H9 (cell line): ENCODE measurements around the gene BRF1. TPM values are rescaled to one million over a fixed set of nuclear protein-coding genes. Genes with fewer than 3 reads are reported as not detected.

Experiments used
- DNase-seq: peaks from one replicate; pipeline ENCODE4 v3.0.0-alpha.2; 2017
- H2AFZ ChIP-seq: one replicate; pipeline ENCODE4 v1.6.1; 2013; ENCODE audit warnings: mild to moderate bottlenecking, low read length, control low read depth, moderate library complexity
- H2AK5ac ChIP-seq: 2 replicates; pipeline ENCODE4 v1.6.1; 2013; ENCODE audit warnings: low read length, control low read depth, mixed read lengths; ENCODE audit not compliant: insufficient read length
- H2BK120ac ChIP-seq: one replicate; pipeline ENCODE4 v1.6.1; 2013; ENCODE audit warnings: low read depth, mild to moderate bottlenecking, low read length, control low read depth, inconsistent platforms; ENCODE audit not compliant: poor library complexity, severe bottlenecking
- H2BK12ac ChIP-seq: 2 replicates; pipeline ENCODE4 v1.6.1; 2013; ENCODE audit warnings: low read length, control low read depth, mixed read lengths, low read depth; ENCODE audit not compliant: insufficient read length
- H2BK15ac ChIP-seq: 2 replicates; pipeline ENCODE4 v1.6.1; 2013; ENCODE audit warnings: low read depth, low read length, control low read depth
- H2BK20ac ChIP-seq: one replicate; pipeline ENCODE4 v1.6.1; 2013; ENCODE audit warnings: low read depth, mild to moderate bottlenecking, low read length, control low read depth, inconsistent platforms; ENCODE audit not compliant: poor library complexity, severe bottlenecking
- H2BK5ac ChIP-seq: 2 replicates; pipeline ENCODE4 v1.6.1; 2013; ENCODE audit warnings: low read length, control low read depth, mixed read lengths; ENCODE audit not compliant: insufficient read length
- H3K14ac ChIP-seq: 2 replicates; pipeline ENCODE4 v1.6.1; 2013; ENCODE audit warnings: low read length, control low read depth; ENCODE audit not compliant: insufficient read depth
- H3K18ac ChIP-seq: 2 replicates; pipeline ENCODE4 v1.6.1; 2013; ENCODE audit warnings: low read depth, mild to moderate bottlenecking, mixed read lengths, low read length, control low read depth; ENCODE audit not compliant: insufficient read length
- H3K23ac ChIP-seq: 2 replicates; pipeline ENCODE4 v1.6.1; 2013; ENCODE audit warnings: low read length, control low read depth, mixed read lengths, low read depth; ENCODE audit not compliant: insufficient read length
- H3K23me2 ChIP-seq: 2 replicates; pipeline ENCODE4 v1.6.1; 2013; ENCODE audit warnings: low read depth, mild to moderate bottlenecking, mixed read lengths, low read length, control low read depth; ENCODE audit not compliant: insufficient read length, poor library complexity, severe bottlenecking
- H3K27ac ChIP-seq: 2 replicates; pipeline ENCODE4 v1.5.1; 2013; ENCODE audit warnings: low read length, control low read depth, mixed read lengths, low read depth; ENCODE audit not compliant: insufficient read length
- H3K27me3 ChIP-seq: 2 replicates; pipeline ENCODE4 v1.6.1; 2013; ENCODE audit warnings: low read length, control low read depth, inconsistent platforms; ENCODE audit not compliant: insufficient read depth
- H3K4ac ChIP-seq: 2 replicates; pipeline ENCODE4 v1.6.1; 2013; ENCODE audit warnings: low read depth, mild to moderate bottlenecking, control low read depth, inconsistent platforms, low read length, moderate library complexity
- H3K4me1 ChIP-seq: 2 replicates; pipeline ENCODE4 v1.6.1; 2013; ENCODE audit warnings: low read length, control low read depth, inconsistent platforms; ENCODE audit not compliant: insufficient read depth
- H3K4me2 ChIP-seq: 2 replicates; pipeline ENCODE4 v1.6.1; 2013; ENCODE audit warnings: low read length, control low read depth, mixed read lengths; ENCODE audit not compliant: insufficient read length, insufficient read depth
- H3K56ac ChIP-seq: 2 replicates; pipeline ENCODE4 v1.6.1; 2013; ENCODE audit warnings: low read depth, mild to moderate bottlenecking, mixed read lengths, low read length, control low read depth; ENCODE audit not compliant: insufficient read length
- H3K79me1 ChIP-seq: 2 replicates; pipeline ENCODE4 v1.6.1; 2013; ENCODE audit warnings: low read depth, mild to moderate bottlenecking, moderate library complexity, low read length, control low read depth, inconsistent platforms; ENCODE audit not compliant: insufficient read depth, poor library complexity, severe bottlenecking
- H3K79me2 ChIP-seq: 2 replicates; pipeline ENCODE4 v1.6.1; 2013; ENCODE audit warnings: low read length, control low read depth, inconsistent platforms; ENCODE audit not compliant: insufficient read depth
- H3K9ac ChIP-seq: 2 replicates; pipeline ENCODE4 v1.6.1; 2013; ENCODE audit warnings: low read length, control low read depth, mixed read lengths; ENCODE audit not compliant: insufficient read length; ENCODE audit errors: extremely low read depth
- H3K9me3 ChIP-seq: one replicate; pipeline ENCODE4 v1.6.1; 2013; ENCODE audit warnings: low read depth, low read length, inconsistent platforms; ENCODE audit not compliant: control insufficient read depth
- H3T11ph ChIP-seq: one replicate; pipeline ENCODE4 v1.6.1; 2013; ENCODE audit warnings: mild to moderate bottlenecking, low read length, control low read depth, inconsistent platforms
- H4K20me1 ChIP-seq: one replicate; pipeline ENCODE4 v1.6.1; 2013; ENCODE audit not compliant: control insufficient read depth, insufficient read length, insufficient read depth
- H4K5ac ChIP-seq: 2 replicates; pipeline ENCODE4 v1.6.1; 2013; ENCODE audit warnings: low read depth, mild to moderate bottlenecking, mixed read lengths, low read length, control low read depth; ENCODE audit not compliant: insufficient read length
- H4K8ac ChIP-seq: replicated peaks from 2 replicates; pipeline ENCODE4 v1.6.1; 2013; ENCODE audit warnings: low read length, control low read depth, mixed read lengths, low read depth; ENCODE audit not compliant: insufficient read length
- H4K91ac ChIP-seq: 2 replicates; pipeline ENCODE4 v1.6.1; 2013; ENCODE audit warnings: low read depth, mild to moderate bottlenecking, moderate library complexity, mixed read lengths, low read length, control low read depth; ENCODE audit not compliant: insufficient read length
- H3K27ac Mint-ChIP-seq, 3 experiments: 2 replicates in 2 of 3; 3 replicates in 1 of 3; pipeline ENCODE4 v1.8.0; 2020 to 2021; ENCODE audit warnings: mixed read lengths in 3 of 3, mild to moderate bottlenecking in 1 of 3, moderate library complexity in 1 of 3
- H3K27me3 Mint-ChIP-seq: 2 replicates; pipeline ENCODE4 v1.8.0; 2021; ENCODE audit warnings: low read depth, mild to moderate bottlenecking, moderate library complexity, mixed read lengths
- H3K36me3 Mint-ChIP-seq, 3 experiments: 2 replicates in 2 of 3; 3 replicates in 1 of 3; pipeline ENCODE4 v1.8.0; 2020 to 2021; ENCODE audit warnings: low read depth in 3 of 3, mixed read lengths in 3 of 3; ENCODE audit not compliant: insufficient read depth in 1 of 3
- H3K4me1 Mint-ChIP-seq, 2 experiments: 2 replicates each; pipeline ENCODE4 v1.8.0; 2020; ENCODE audit warnings: mixed read lengths in 2 of 2
- H3K4me3 Mint-ChIP-seq, 2 experiments: 2 replicates in 1 of 2; 3 replicates in 1 of 2; pipeline ENCODE4 v1.8.0; 2020 to 2021; ENCODE audit warnings: mild to moderate bottlenecking in 2 of 2, mixed read lengths in 2 of 2, moderate library complexity in 1 of 2
- H3K9me3 Mint-ChIP-seq, 2 experiments: 2 replicates in 1 of 2; 3 replicates in 1 of 2; pipeline ENCODE4 v1.8.0; 2020; ENCODE audit warnings: mild to moderate bottlenecking in 2 of 2, mixed read lengths in 2 of 2, moderate library complexity in 1 of 2
- CTCF ChIP-seq: fragments of 200-600 bp; sonication (generic); conservative IDR thresholded peaks from 3 replicates; pipeline ENCODE4 v1.8.0; 2021; ENCODE audit warnings: antibody characterized with exemption, mild to moderate bottlenecking
- WGBS: extraction: QIAGEN DNeasy Blood & Tissue Kit; methylation state at CpG from one replicate; pipeline ENCODE4 v1.1.7; 2013; ENCODE audit warnings: missing lambda C conversion rate, low lambda C conversion rate, mixed read lengths; ENCODE audit not compliant: insufficient read length; ENCODE audit errors: extremely low coverage; 5-methylcytosine and 5-hydroxymethylcytosine counted together
- total RNA-seq: library from RNA; stranded (reverse); gene quantifications from 2 replicates; pipeline ENCODE4 v1.2.1, GENCODE V29; 2021

Gene BRF1
- total RNA-seq, 1 experiment from 2014 or later = 28.3 TPM

DNA sequence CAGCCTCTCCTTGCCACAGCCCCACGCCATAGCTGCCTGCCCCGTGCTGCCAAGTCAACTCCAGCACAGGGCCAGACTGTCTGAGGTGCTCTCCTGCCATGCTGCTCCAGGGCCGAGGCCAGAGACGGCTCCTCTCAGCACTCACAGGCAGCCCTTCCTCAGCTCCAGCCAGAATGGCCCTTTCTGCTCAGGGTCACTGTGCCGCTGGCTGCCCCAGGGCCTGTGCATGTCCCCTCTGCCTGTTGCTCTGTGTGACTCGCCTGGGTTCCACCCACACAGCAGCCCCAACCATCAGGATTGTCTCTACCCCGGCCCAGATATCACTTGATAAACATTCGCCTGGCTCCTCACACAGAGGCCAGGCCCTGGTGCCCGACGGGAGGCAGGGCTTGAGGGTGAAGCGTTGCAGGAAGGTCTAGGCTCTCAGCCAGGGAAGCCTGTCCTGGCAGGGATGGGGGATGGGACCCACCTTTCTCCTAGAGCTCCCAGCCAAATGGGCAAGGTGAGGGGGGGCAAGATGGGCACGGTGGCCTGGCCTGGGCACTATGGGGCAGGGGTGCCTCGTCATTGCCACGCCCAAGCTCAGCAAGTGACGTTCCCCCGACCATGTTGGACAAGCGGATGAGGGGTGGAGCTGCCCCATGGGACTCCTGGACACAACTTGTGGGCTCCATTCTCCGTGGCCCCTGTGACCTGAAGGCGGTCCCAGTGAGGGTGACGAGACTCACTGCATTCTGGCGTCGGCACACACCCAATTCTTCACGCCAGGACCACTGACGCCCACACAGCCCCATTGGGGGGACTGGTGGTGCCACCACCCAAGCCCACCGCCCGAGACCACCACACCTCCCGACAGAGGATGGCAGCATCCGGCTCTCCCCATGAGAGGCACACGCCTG lies 79.9 kb downstream of the BRF1 start:
- H4K5ac ChIP-seq = no peak overlapping the region
- H3K9ac ChIP-seq = no peak overlapping the region
- H3K79me1 ChIP-seq = no peaks in the 10 kb centered on the region
- H4K91ac ChIP-seq = no peak overlapping the region
- no peak overlapping the region for H2AK5ac ChIP-seq
- H3K27ac ChIP-seq = no peak overlapping the region
- no peak overlapping the region for H4K8ac ChIP-seq
- H3K4me1 ChIP-seq = no peaks in the 10 kb centered on the region
- H3K4ac ChIP-seq = no peak overlapping the region
- H2AFZ ChIP-seq = no peak overlapping the region
- H3K4me1 Mint-ChIP-seq = no peaks in the 10 kb centered on the region
- no peak overlapping the region for H2BK20ac ChIP-seq
- DNase-seq = no peak
- H3K4me3 Mint-ChIP-seq = no peak overlapping the region
- H2BK5ac ChIP-seq = no peak overlapping the region
- no peak overlapping the region for H3T11ph ChIP-seq
- H4K20me1 ChIP-seq = no peaks in the 10 kb centered on the region
- no peak overlapping the region for H3K56ac ChIP-seq
- H3K14ac ChIP-seq = no peak overlapping the region; the same call in 1 of the 2 replicates
- no peak overlapping the region for H2BK12ac ChIP-seq
- H2BK15ac ChIP-seq = no peak overlapping the region
- H3K27me3 ChIP-seq = no peaks in the 10 kb centered on the region
- no peaks in the 10 kb centered on the region for H3K79me2 ChIP-seq
- no peak overlapping the region for H3K23ac ChIP-seq
- no peaks in the 10 kb centered on the region for H3K23me2 ChIP-seq
- WGBS = no CpG with 5 or more reads among the region's 29 CpGs
- no peak overlapping the region for H2BK120ac ChIP-seq
- no peaks in the 10 kb centered on the region for H3K9me3 ChIP-seq
- H3K27ac Mint-ChIP-seq = peak overlapping the region in 2 of 3 experiments; percentile 68 to 75; a peak in 2 of 7 replicates
- no peak overlapping the region for H3K4me2 ChIP-seq
- peaks cover 5 to 45% (median 28%) of the 10 kb centered on the region in 3 experiments; a peak in 6 of 7 replicates for H3K36me3 Mint-ChIP-seq
- TF ChIP-seq CTCF = no peak
- H3K27me3 Mint-ChIP-seq = no peaks in the 10 kb centered on the region
- no peak overlapping the region for H3K18ac ChIP-seq
- no peaks in the 10 kb centered on the region for H3K9me3 Mint-ChIP-seq
